Epithelial cell of prostate (primary cell): ENCODE measurements around the gene OR5AU1.

ENCODE experiments used
- DNase-seq: peaks from one replicate; pipeline ENCODE4 v3.0.0-alpha.2; 2011; ENCODE audit warnings: low read depth, low spot score
- H3K27ac ChIP-seq: fragments of 450-650 bp; 2 replicates; pipeline ENCODE4 v1.5.1; 2017; ENCODE audit warnings: mild to moderate bottlenecking

Gene OR5AU1

DNA sequence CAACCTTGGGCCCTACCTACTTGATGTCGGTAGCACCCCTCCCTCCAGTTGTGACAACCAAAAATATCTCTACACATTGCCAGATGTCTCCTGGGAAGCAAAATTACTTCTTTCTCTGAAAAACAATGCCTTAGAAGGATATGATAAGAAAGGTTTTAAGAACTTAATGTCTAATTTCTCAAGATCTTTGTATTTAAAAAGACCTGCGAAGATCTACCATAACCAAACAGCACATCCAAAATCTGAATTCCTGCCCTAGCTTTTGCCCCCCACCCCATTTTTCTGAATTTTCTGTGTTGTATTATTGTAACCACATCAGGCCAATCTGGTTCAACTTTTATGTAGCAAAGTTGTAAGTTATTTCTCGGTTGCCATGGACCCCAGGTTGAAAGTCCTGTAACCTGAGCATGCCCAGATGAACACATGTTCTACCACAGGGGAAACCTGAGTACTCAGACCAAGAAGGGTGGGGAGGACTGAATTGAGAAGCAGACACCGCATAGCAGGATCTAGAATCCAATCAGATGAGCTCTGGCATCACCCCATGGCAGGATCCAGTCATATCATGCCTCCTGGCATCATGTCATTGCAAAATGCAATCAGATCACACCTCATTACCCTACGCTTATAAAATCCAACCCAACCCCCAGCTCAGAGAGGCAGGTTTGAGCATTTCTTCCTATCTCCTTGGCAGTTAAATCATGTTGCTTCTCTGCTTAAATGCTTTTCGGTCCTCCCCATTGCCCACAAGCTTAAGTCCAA is 46.3 kb downstream of the OR5AU1 start:
- DNase-seq = no peak
- no peak overlapping the region for H3K27ac ChIP-seq

DNA sequence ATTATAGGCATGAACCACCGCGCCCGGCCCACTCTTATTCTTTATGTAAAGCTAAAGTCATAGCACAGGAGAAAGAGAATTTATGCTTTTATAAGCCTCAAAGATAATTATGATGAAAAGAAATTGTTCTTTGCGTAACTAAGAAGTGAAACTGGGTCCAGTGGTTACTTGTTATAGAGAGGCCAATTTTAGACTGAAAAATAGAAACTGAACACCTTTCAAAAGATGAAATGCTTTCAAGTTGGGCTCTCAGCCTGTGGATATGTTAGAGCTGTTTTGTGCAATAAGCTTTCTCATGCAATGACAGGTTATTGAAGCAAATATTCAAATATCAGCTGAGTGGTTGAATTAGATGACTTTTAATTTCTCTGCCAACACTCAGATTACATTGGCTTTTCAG is 47.1 kb downstream of the OR5AU1 start:
- H3K27ac ChIP-seq = no peak overlapping the region
- DNase-seq = no peak

DNA sequence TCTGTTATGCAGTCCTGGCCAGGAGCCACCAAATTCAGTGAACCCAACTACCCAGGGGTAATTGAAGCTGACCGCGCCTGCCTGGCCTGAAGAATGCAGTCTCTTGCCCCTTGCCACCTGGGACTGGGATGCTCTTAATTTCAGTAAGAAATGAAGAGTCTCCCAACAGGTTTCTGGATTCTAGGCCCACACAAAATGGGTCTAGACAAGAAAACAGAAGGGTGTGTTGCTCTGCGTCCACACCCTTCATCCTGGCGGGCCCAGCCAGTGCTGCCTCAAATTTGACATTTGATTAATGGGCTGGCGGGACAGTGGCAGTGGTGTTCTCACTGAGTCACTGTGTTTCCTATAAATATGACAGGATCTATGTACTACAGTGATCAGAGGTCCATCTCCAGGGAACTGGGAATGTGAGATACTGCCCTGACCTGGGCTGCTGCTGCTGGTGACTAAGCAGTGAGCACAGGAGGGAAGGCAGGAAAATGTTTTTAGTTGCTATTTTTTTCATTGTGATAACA is 48.5 kb downstream of the OR5AU1 start:
- no peak for DNase-seq
- H3K27ac ChIP-seq = peak overlapping the region; percentile 54

DNA sequence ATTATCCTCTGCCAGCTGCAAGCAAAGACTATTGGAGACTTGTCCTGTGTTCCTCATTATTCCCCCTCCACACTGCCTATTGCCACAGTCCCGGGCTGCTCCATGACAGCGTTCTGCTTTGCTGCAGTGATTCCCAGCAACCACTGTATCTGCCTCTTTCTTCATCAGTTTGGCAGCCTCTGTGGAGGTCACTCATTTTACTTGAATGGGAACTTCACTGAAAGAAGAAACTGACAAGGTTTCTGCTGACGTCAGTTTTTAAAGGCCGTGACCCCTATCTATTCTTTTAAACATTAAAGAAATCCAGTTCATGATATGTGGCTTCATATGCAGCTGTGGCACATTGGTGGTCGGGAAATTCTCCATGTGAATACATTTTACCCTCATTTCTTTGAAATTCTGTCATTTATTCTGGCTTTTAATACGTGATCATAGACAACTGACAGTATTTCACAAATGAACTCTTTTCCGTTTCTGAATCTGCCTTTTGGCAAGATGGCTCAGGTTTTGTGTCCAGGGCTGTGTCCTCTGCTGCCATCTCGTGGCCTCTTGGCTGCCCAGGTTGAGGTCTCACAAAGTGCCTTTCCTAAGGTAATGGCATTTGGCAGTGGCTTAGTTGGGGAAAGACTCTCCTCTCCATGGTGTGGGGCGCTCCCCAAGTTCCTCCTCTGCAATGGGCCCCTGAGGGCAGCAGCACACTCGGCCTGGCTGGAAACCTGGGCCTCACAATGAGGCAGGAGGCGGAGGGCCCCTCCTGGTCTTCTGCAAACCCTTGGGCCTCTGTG is 49.2 kb downstream of the OR5AU1 start:
- DNase-seq = no peak
- peak overlapping the region; percentile 54 for H3K27ac ChIP-seq

DNA sequence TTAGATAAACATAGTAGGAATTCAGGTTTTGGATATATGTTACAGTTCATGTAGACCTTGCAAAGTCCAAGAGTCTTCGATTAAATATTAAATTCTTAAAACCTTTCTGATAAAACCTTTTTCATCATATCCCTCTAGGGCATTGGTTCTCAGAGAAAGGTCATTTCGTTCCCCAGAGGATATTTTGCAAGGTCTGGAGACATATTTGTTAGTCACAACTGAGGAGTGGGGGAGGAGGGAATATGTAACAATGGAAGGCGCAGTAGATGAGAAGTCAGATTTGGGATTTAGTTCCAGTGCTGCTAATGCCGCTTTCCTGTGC is 49.7 kb downstream of the OR5AU1 start:
- peak overlapping the region; percentile 54 for H3K27ac ChIP-seq
- no peak for DNase-seq

DNA sequence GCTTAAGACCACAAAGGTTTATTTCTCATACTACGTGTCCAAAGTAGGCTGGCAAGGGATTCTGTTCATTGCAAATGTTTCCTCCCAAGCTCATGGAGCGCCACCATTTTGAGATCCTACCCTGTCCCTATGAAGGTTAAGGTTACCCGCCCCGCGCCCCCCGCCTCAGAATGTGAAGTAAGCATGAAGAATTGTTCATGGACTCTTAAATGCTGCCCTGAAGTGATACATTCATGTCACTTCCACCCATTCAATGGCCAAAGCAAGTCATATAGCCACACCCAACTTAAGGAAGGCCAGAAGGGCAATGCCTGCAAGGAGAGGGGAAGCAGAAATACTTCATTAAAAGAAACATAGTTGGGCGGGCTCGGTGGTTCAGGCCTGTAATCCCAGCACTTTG is 50.8 kb downstream of the OR5AU1 start:
- H3K27ac ChIP-seq = peak overlapping the region; percentile 89

More for the DNA sequence above, 50.8 kb downstream of the OR5AU1 start:
- DNase-seq = no peak
